22Rv1 (cell line): ENCODE data around the gene FKRP.
"Not testable (repeated sequence)": the region's sequence is repeated elsewhere in the genome, so short reads cannot be mapped to it uniquely, and the experiment has no call there.

Experiments
- H3K27ac ChIP-seq: fragments of 450-650 bp; 2 replicates; pipeline ENCODE4 v1.5.1; 2017
- CTCF ChIP-seq: fragments of 450-650 bp; IDR thresholded peaks from 2 replicates; pipeline ENCODE4 v1.5.1; 2017; ENCODE audit warnings: mild to moderate bottlenecking
- ZFX ChIP-seq: fragments of 450-650 bp; IDR thresholded peaks from 2 replicates; pipeline ENCODE4 v1.6.1; 2017; ENCODE audit warnings: antibody characterized with exemption, borderline replicate concordance

FKRP gene

DNA sequence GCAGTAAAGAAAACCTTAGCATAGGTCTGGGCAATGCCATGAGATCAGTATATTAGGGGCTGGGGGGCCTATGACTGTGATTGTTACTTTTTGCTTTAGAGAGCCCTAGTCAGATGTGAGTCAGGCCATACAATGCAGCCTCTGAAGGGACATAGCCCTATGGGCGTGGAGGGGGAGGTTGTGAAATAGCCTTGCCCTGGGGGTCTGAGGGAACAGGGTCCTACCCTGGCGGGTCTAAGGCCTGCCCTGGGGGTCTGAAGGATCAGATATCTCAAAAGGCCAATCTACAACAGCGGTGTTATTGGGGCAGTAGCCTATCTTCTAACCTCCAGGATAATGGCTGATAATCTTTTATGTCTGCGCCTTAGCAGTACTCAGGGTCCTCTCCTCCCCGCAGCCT is 56.3 kb downstream of the FKRP start:
- no peak overlapping the region for H3K27ac ChIP-seq
- TF ChIP-seq CTCF, result no peak
- no peak for TF ChIP-seq ZFX

DNA sequence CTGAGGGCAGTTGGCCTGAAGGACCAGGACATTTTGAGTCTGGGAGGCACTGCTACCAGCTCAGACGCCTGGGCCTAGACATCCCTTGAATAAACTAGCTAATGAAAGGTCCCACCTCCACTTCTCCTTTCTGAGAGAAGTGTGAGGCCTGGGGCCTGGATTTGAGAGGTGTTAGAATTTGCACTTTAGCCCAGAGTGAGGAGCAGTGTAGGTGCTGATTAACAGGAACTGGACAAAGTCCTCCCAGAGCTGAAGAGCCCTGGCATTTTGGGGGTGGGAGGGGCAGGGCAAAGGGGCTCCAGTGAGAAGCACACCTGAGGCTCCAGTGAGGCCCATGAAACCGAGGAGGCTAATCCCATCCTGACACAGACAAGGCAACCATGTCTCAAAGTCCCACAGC is 57.7 kb downstream of the FKRP start:
- TF ChIP-seq CTCF (no peak), ZFX (no peak)
- no peak overlapping the region for H3K27ac ChIP-seq

- not testable (repeated sequence) for H3K27ac ChIP-seq
Observed at GRCh38 chr19:46804432-46804831, 58.6 kb downstream of the FKRP start.

DNA sequence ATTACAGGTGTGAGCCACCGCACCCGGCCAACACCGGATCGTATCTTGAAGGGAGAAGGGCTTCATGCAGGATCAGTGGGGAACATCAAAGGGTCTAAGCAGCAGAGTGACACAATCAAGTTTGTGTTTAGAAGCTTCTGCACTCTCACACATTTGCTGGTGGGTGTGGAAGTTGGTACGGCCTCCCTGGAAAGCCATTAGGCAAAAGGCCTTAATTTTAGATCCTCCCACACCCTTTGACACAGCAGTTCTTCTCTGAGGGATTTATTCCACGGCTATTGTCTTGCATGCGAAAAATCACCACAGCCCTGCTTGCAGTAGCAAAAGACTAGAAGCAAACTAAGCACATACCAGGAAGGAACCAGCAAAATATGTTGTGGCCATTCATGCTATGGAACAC is 60.8 kb downstream of the FKRP start:
- TF ChIP-seq CTCF, result no peak
- TF ChIP-seq ZFX, result no peak
- H3K27ac ChIP-seq, result no peak overlapping the region
